ENCODE results near the gene FAM234A.
A peak's percentile ranks its signal among the peaks of the same experiment; 100 is the strongest.

The FAM234A gene

GRCh38 chr16:273547-274421 lies 39.2 kb downstream of the FAM234A start:
- POLR2A ChIA-PET = no interaction called here
- Histone ChIP-seq H3K36me3 (ENCODE audit: control insufficient read depth in 4 of 4, insufficient read depth in 4 of 4, low read length in 3 of 4) (no peaks in the 10 kb centered on the region), H3K9me3 (ENCODE audit: control extremely low read depth in 1 of 5, control insufficient read depth in 4 of 5, insufficient read depth in 2 of 5, low read depth in 1 of 5, low read length in 4 of 5) (no peaks in the 10 kb centered on the region), H3K4me3 (ENCODE audit: control insufficient read depth in 1 of 7, extremely low read depth in 1 of 7, insufficient read depth in 4 of 7, low read depth in 2 of 7, low read length in 6 of 7) (no peak overlapping the region), H3K4me1 (ENCODE audit: control extremely low read depth in 1 of 4, control insufficient read depth in 4 of 4, insufficient read depth in 4 of 4, low read length in 3 of 4) (peaks cover 0 to 14% (median 7%) of the 10 kb centered on the region in 4 experiments), H3K27me3 (replicated peaks in 2 of 5; ENCODE audit: control insufficient read depth in 4 of 5, insufficient read depth in 5 of 5, low read length in 4 of 5) (peaks cover 0 to 27% (median 7%) of the 10 kb centered on the region in 5 experiments), H3K27ac (ENCODE audit: insufficient read depth in 1 of 2, low read depth in 1 of 2, low read length in 2 of 2, poor library complexity in 1 of 2, severe bottlenecking in 2 of 2) (no peak overlapping the region)
- DNase-seq = no peak
- WGBS (ENCODE audit: insufficient coverage) = 94% methylated on average over 15 of the region's 30 CpGs
- CTCF ChIA-PET = no interaction called here

- CTCF ChIA-PET = no interaction called here
- Histone ChIP-seq H3K27me3 (replicated peaks in 2 of 5; ENCODE audit: control insufficient read depth in 4 of 5, insufficient read depth in 5 of 5, low read length in 4 of 5) (peaks cover 0 to 35% (median 7%) of the 10 kb centered on the region in 5 experiments), H3K4me3 (ENCODE audit: control insufficient read depth in 1 of 7, extremely low read depth in 1 of 7, insufficient read depth in 4 of 7, low read depth in 2 of 7, low read length in 6 of 7) (peak overlapping the region in 6 of 7 experiments; percentile 22 to 69 (median 44))
Observed at GRCh38 chr16:275041-275641, 40.5 kb downstream of the FAM234A start.

GRCh38 chr16:275786-276232 lies 41.2 kb downstream of the FAM234A start, which contains the start of gene RGS11:
RGS11 (minus strand) TSS chr16:275944; CDS start chr16:275911, 33 bp downstream.
- peaks cover 0 to 39% (median 7%) of the 10 kb centered on the region in 5 experiments for H3K27me3 ChIP-seq (replicated peaks in 2 of 5; ENCODE audit: control insufficient read depth in 4 of 5, insufficient read depth in 5 of 5, low read length in 4 of 5)

More at GRCh38 chr16:275041-275641, 40.5 kb downstream of the FAM234A start:
- no peak overlapping the region for H3K27ac ChIP-seq (ENCODE audit: insufficient read depth in 1 of 2, low read depth in 1 of 2, low read length in 2 of 2, poor library complexity in 1 of 2, severe bottlenecking in 2 of 2)
- peak in 1 of 3 donors; percentile 35 for DNase-seq
- 1% methylated on average over 31 of the region's 58 CpGs for WGBS (ENCODE audit: insufficient coverage)
- no peaks in the 10 kb centered on the region for H3K9me3 ChIP-seq (ENCODE audit: control extremely low read depth in 1 of 5, control insufficient read depth in 4 of 5, insufficient read depth in 2 of 5, low read depth in 1 of 5, low read length in 4 of 5)
- POLR2A ChIA-PET = no interaction called here
- no peaks in the 10 kb centered on the region for H3K36me3 ChIP-seq (ENCODE audit: control insufficient read depth in 4 of 4, insufficient read depth in 4 of 4, low read length in 3 of 4)
- peaks cover 0 to 26% (median 15%) of the 10 kb centered on the region in 4 experiments for H3K4me1 ChIP-seq (ENCODE audit: control extremely low read depth in 1 of 4, control insufficient read depth in 4 of 4, insufficient read depth in 4 of 4, low read length in 3 of 4)

GRCh38 chr16:276426-277077 lies 41.9 kb downstream of the FAM234A start:
- H3K27me3 ChIP-seq (replicated peaks in 2 of 5; ENCODE audit: control insufficient read depth in 4 of 5, insufficient read depth in 5 of 5, low read length in 4 of 5) = peaks cover 0 to 46% (median 7%) of the 10 kb centered on the region in 5 experiments
- 96% methylated on average over 16 of the region's 20 CpGs for WGBS (ENCODE audit: insufficient coverage)

More at GRCh38 chr16:275786-276232, 41.2 kb downstream of the FAM234A start, which contains the start of gene RGS11:
- Histone ChIP-seq H3K36me3 (ENCODE audit: control insufficient read depth in 4 of 4, insufficient read depth in 4 of 4, low read length in 3 of 4) (no peaks in the 10 kb centered on the region), H3K27ac (ENCODE audit: insufficient read depth in 1 of 2, low read depth in 1 of 2, low read length in 2 of 2, poor library complexity in 1 of 2, severe bottlenecking in 2 of 2) (no peak within 1 kb of the TSS), H3K9me3 (ENCODE audit: control extremely low read depth in 1 of 5, control insufficient read depth in 4 of 5, insufficient read depth in 2 of 5, low read depth in 1 of 5, low read length in 4 of 5) (no peaks in the 10 kb centered on the region), H3K4me1 (ENCODE audit: control extremely low read depth in 1 of 4, control insufficient read depth in 4 of 4, insufficient read depth in 4 of 4, low read length in 3 of 4) (peaks cover 0 to 28% (median 19%) of the 10 kb centered on the region in 4 experiments), H3K4me3 (ENCODE audit: control insufficient read depth in 1 of 7, extremely low read depth in 1 of 7, insufficient read depth in 4 of 7, low read depth in 2 of 7, low read length in 6 of 7) (peak within 1 kb of the TSS in 6 of 7 experiments; percentile 22 to 69 (median 44))
- ChIA-PET CTCF (no interaction called here), POLR2A (no interaction called here)
- WGBS (ENCODE audit: insufficient coverage) = 1% methylated on average over 40 of the region's 56 CpGs
- no peak for DNase-seq

DNA sequence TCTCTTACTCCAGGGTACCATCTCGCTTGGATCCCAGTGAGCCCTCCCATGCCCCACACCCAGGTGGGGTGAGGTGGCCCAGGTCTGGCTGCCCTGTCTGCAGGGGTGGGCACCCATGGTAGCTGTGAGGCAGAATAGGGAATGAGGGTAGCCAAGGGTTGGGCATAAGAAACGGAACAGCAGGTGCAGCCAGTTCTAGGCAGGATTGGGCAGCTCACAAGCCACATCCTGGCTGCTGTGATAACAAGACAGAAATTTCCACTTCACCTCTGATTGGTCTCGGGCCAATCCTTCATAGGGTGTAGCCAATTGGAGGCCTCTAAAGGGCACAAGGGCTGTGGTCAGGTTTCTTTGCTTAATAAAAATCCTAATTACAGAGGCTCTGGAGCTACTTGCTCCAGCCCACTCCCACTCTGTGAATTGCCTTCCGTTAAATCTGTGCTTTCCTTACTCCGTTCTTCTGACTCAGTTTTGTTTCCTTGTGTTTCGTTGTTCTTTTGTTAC lies 44.3 kb downstream of the FAM234A start:
- peaks cover 0 to 33% (median 23%) of the 10 kb centered on the region in 4 experiments for H3K4me1 ChIP-seq (ENCODE audit: control extremely low read depth in 1 of 4, control insufficient read depth in 4 of 4, insufficient read depth in 4 of 4, low read length in 3 of 4)
- peak overlapping the region in 1 of 7 experiments; percentile 23 for H3K4me3 ChIP-seq (ENCODE audit: control insufficient read depth in 1 of 7, extremely low read depth in 1 of 7, insufficient read depth in 4 of 7, low read depth in 2 of 7, low read length in 6 of 7)
- H3K9me3 ChIP-seq (ENCODE audit: control extremely low read depth in 1 of 5, control insufficient read depth in 4 of 5, insufficient read depth in 2 of 5, low read depth in 1 of 5, low read length in 4 of 5) = no peaks in the 10 kb centered on the region
- ChIA-PET POLR2A (interaction anchor here (0.6 kb wide), 1 partner anchor 40 kb away, joined by 3 read pairs; no protein-coding TSS in a partner anchor), CTCF (interaction anchor here (1.1 to 1.2 kb wide), 2 partner anchors 44 to 222 kb away, joined by 3 to 5 read pairs; partner anchors contain the start of gene FAM234A)
- no peak overlapping the region for H3K27ac ChIP-seq (ENCODE audit: insufficient read depth in 1 of 2, low read depth in 1 of 2, low read length in 2 of 2, poor library complexity in 1 of 2, severe bottlenecking in 2 of 2)
- DNase-seq = peak; percentile 89 to 97 (median 96)
- H3K36me3 ChIP-seq (ENCODE audit: control insufficient read depth in 4 of 4, insufficient read depth in 4 of 4, low read length in 3 of 4) = no peaks in the 10 kb centered on the region
- 35% methylated on average over 6 of the region's 6 CpGs for WGBS (ENCODE audit: insufficient coverage)
- peaks cover 0 to 50% (median 7%) of the 10 kb centered on the region in 5 experiments for H3K27me3 ChIP-seq (replicated peaks in 2 of 5; ENCODE audit: control insufficient read depth in 4 of 5, insufficient read depth in 5 of 5, low read length in 4 of 5)

More at GRCh38 chr16:276426-277077, 41.9 kb downstream of the FAM234A start:
- Histone ChIP-seq H3K9me3 (ENCODE audit: control extremely low read depth in 1 of 5, control insufficient read depth in 4 of 5, insufficient read depth in 2 of 5, low read depth in 1 of 5, low read length in 4 of 5) (no peaks in the 10 kb centered on the region), H3K4me1 (ENCODE audit: control extremely low read depth in 1 of 4, control insufficient read depth in 4 of 4, insufficient read depth in 4 of 4, low read length in 3 of 4) (peaks cover 0 to 33% (median 23%) of the 10 kb centered on the region in 4 experiments), H3K36me3 (ENCODE audit: control insufficient read depth in 4 of 4, insufficient read depth in 4 of 4, low read length in 3 of 4) (no peaks in the 10 kb centered on the region), H3K4me3 (ENCODE audit: control insufficient read depth in 1 of 7, extremely low read depth in 1 of 7, insufficient read depth in 4 of 7, low read depth in 2 of 7, low read length in 6 of 7) (no peak overlapping the region), H3K27ac (ENCODE audit: insufficient read depth in 1 of 2, low read depth in 1 of 2, low read length in 2 of 2, poor library complexity in 1 of 2, severe bottlenecking in 2 of 2) (no peak overlapping the region)
- no peak for DNase-seq
- ChIA-PET CTCF (interaction anchor here (0.9 to 1.2 kb wide), 2 partner anchors 41 to 211 kb away, joined by 3 read pairs; no protein-coding TSS in a partner anchor), POLR2A (no interaction called here)

DNA sequence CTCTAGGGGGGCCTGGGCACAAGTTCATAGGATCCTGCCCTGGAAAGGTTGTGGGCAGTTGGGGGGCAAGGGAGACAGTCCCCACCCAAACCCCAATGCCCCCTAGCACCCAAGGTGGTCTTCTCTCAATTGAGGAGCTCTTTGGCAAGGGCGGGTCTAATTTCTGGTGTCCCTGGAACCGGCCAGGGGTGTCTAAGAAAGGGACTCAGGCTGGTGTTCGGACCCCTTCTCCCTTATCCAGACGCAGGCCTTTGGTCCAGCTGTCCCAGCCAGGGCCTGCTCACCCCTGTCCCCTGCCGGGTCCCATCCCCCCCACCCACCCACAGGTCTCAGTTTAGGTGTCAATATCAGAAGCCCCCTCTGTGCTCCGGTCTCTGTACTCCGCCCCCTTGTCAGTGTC lies 44.9 kb downstream of the FAM234A start:
- DNase-seq = no peak
- Histone ChIP-seq H3K36me3 (ENCODE audit: control insufficient read depth in 4 of 4, insufficient read depth in 4 of 4, low read length in 3 of 4) (no peaks in the 10 kb centered on the region), H3K4me3 (ENCODE audit: control insufficient read depth in 1 of 7, extremely low read depth in 1 of 7, insufficient read depth in 4 of 7, low read depth in 2 of 7, low read length in 6 of 7) (peak overlapping the region in 1 of 7 experiments; percentile 42), H3K4me1 (ENCODE audit: control extremely low read depth in 1 of 4, control insufficient read depth in 4 of 4, insufficient read depth in 4 of 4, low read length in 3 of 4) (peaks cover 0 to 33% (median 23%) of the 10 kb centered on the region in 4 experiments), H3K27me3 (replicated peaks in 2 of 5; ENCODE audit: control insufficient read depth in 4 of 5, insufficient read depth in 5 of 5, low read length in 4 of 5) (peaks cover 0 to 44% (median 6%) of the 10 kb centered on the region in 5 experiments), H3K27ac (ENCODE audit: insufficient read depth in 1 of 2, low read depth in 1 of 2, low read length in 2 of 2, poor library complexity in 1 of 2, severe bottlenecking in 2 of 2) (no peak overlapping the region), H3K9me3 (ENCODE audit: control extremely low read depth in 1 of 5, control insufficient read depth in 4 of 5, insufficient read depth in 2 of 5, low read depth in 1 of 5, low read length in 4 of 5) (no peaks in the 10 kb centered on the region)
- POLR2A ChIA-PET = no interaction called here
- CTCF ChIA-PET = interaction anchor here (0.6 to 1.2 kb wide), 3 partner anchors 44 to 222 kb away, joined by 3 to 5 read pairs (median 3); partner anchors contain the start of gene FAM234A
- WGBS (ENCODE audit: insufficient coverage) = 100% methylated on average over 6 of the region's 7 CpGs
